ENCODE results near the gene APC2. TPM values are rescaled to one million over a fixed set of nuclear protein-coding genes. Genes with fewer than 3 reads are reported as not detected.

The APC2 gene
- total RNA-seq, 4 donors from 2014 or later, result 0.42 to 1.8 (median 1.2) TPM

GRCh38 chr19:1470055-1470304 is 20.1 kb downstream of the APC2 start:
- TF ChIP-seq EP300 (IDR thresholded peaks at IDR 0.05) (no peak), POLR2A (IDR thresholded peaks at IDR 0.05; ENCODE audit: low read depth) (no peak), POLR2AphosphoS5 (IDR thresholded peaks at IDR 0.05) (no peak), CTCF (IDR thresholded peaks at IDR 0.05) (no peak)
- Histone ChIP-seq H3K9me3 (no peaks in the 10 kb centered on the region), H3K27ac (replicated peaks in 1 of 4) (no peak overlapping the region), H3K27me3 (peaks cover 32 to 100% (median 71%) of the 10 kb centered on the region in 4 donors), H3K36me3 (peaks cover 0 to 15% (median 5%) of the 10 kb centered on the region in 4 donors), H3K4me1 (peaks cover 58 to 95% (median 86%) of the 10 kb centered on the region in 4 donors), H3K4me3 (peak overlapping the region; percentile 46 to 59 (median 49))
- intact Hi-C loops (cut with DNase I), result no loop called here
- DNase-seq (ENCODE audit: extremely low spot score), result no peak
- WGBS, result 6% methylated on average over 6 of the region's 22 CpGs

GRCh38 chr19:1470305-1471009 is 20.5 kb downstream of the APC2 start:
- TF ChIP-seq CTCF (IDR thresholded peaks at IDR 0.05) (no peak), POLR2AphosphoS5 (IDR thresholded peaks at IDR 0.05) (no peak), POLR2A (IDR thresholded peaks at IDR 0.05; ENCODE audit: low read depth) (no peak), EP300 (IDR thresholded peaks at IDR 0.05) (no peak)
- peaks cover 58 to 91% (median 84%) of the 10 kb centered on the region in 4 donors for H3K4me1 ChIP-seq
- 9% methylated on average over 31 of the region's 67 CpGs for WGBS
- H3K36me3 ChIP-seq, result peaks cover 0 to 20% (median 8%) of the 10 kb centered on the region in 4 donors
- peaks cover 32 to 100% (median 71%) of the 10 kb centered on the region in 4 donors for H3K27me3 ChIP-seq
- peak overlapping the region; percentile 46 to 59 (median 49) for H3K4me3 ChIP-seq
- H3K9me3 ChIP-seq, result no peaks in the 10 kb centered on the region
- intact Hi-C loops (cut with DNase I), result no loop called here
- no peak overlapping the region for H3K27ac ChIP-seq (replicated peaks in 1 of 4)
- no peak for DNase-seq (ENCODE audit: extremely low spot score)

GRCh38 chr19:1471010-1471514 is 21.1 kb downstream of the APC2 start:
- Histone ChIP-seq H3K36me3 (peaks cover 0 to 25% (median 14%) of the 10 kb centered on the region in 4 donors), H3K27me3 (peaks cover 32 to 97% (median 66%) of the 10 kb centered on the region in 4 donors), H3K4me1 (peaks cover 57 to 88% (median 79%) of the 10 kb centered on the region in 4 donors), H3K9me3 (no peaks in the 10 kb centered on the region), H3K4me3 (peak overlapping the region; percentile 46 to 59 (median 49)), H3K27ac (replicated peaks in 1 of 4) (no peak overlapping the region)
- no peak for TF ChIP-seq EP300 (IDR thresholded peaks at IDR 0.05)
- TF ChIP-seq CTCF (IDR thresholded peaks at IDR 0.05), result no peak
- TF ChIP-seq POLR2A (IDR thresholded peaks at IDR 0.05; ENCODE audit: low read depth), result no peak
- TF ChIP-seq POLR2AphosphoS5 (IDR thresholded peaks at IDR 0.05), result no peak
- WGBS, result 36% methylated on average over 12 of the region's 28 CpGs
- intact Hi-C loops (cut with DNase I), result no loop called here
- no peak for DNase-seq (ENCODE audit: extremely low spot score)

- Histone ChIP-seq H3K27me3 (peaks cover 32 to 91% (median 60%) of the 10 kb centered on the region in 4 donors), H3K4me1 (peaks cover 51 to 88% (median 76%) of the 10 kb centered on the region in 4 donors), H3K27ac (replicated peaks in 1 of 4) (no peak overlapping the region), H3K4me3 (peak overlapping the region in 3 of 4 donors; percentile 49 to 59 (median 49)), H3K9me3 (no peaks in the 10 kb centered on the region), H3K36me3 (peaks cover 0 to 29% (median 16%) of the 10 kb centered on the region in 4 donors)
- TF ChIP-seq EP300 (IDR thresholded peaks at IDR 0.05), result no peak
- no peak for TF ChIP-seq POLR2AphosphoS5 (IDR thresholded peaks at IDR 0.05)
- TF ChIP-seq POLR2A (IDR thresholded peaks at IDR 0.05; ENCODE audit: low read depth), result no peak
- TF ChIP-seq CTCF (IDR thresholded peaks at IDR 0.05), result no peak
- intact Hi-C loops (cut with DNase I), result no loop called here
- WGBS, result 40% methylated on average over 15 of the region's 24 CpGs
- no peak for DNase-seq (ENCODE audit: extremely low spot score)
Observed at GRCh38 chr19:1471515-1472160, 21.7 kb downstream of the APC2 start.
